Endometrium (tissue), 2 donors: ENCODE measurements around the gene CPO.

ENCODE experiments used
- FAIRE-seq: peaks from 2 replicates; lab custom pipeline; 2012; peaks lifted over from hg19 to GRCh38; lab: Jason Lieb, UNC
- donor health status: control.
- donor health status: control.

Gene CPO

DNA sequence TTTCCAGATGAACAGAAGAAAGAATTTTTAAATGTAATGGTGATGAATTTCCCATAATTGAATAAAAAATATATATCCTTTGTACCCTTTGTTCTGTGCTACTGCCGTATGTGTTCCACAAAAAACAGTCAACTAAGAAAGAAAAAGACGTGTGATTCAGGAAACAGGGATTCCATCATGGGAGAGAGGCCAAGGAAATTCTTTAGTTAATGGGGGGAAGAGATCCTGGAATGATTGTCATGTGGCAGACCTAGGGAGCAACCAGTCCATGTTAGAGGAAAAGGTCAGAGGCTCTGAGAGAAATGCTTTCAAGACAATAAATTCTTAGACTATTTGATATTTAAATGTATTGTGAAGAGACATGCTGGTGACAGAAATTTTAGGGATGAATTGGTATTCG, 76.6 kb downstream of the CPO start:
- no peak for FAIRE-seq
